H1 (cell line): ENCODE results near the gene SLC1A3. TPM values are rescaled to one million over a fixed set of nuclear protein-coding genes. Genes with fewer than 3 reads are reported as not detected.

Source experiments
- CTCF ChIA-PET: fragments of 300-600 bp; sonication (Branson Sonifier 250); formaldehyde crosslinking; loops from one replicate; lab custom pipeline; 2021; ENCODE audit not compliant: partially characterized antibody; lab: Charles Lee
- POLR2A ChIA-PET: fragments of 300-600 bp; sonication (Branson Sonifier 250); formaldehyde crosslinking; loops from one replicate; lab custom pipeline; 2021; ENCODE audit warnings: inconsistent platforms; ENCODE audit not compliant: partially characterized antibody; lab: Charles Lee
- DNase-seq, 2 experiments: peaks; one replicate each; pipeline versions ENCODE4 v3.0.0 to v3.0.0-alpha.2; 2010 to 2022; ENCODE audit warnings: low spot score in 2 of 2, low read depth in 1 of 2, mixed read lengths in 1 of 2
- FAIRE-seq: peaks from 2 replicates; lab custom pipeline; 2011; peaks lifted over from hg19 to GRCh38; lab: Jason Lieb, UNC
- H2AFZ ChIP-seq: 2 replicates; pipeline ENCODE4 v1.8.1; 2012; ENCODE audit warnings: low read length, inconsistent platforms
- H2AK5ac ChIP-seq: 2 replicates; pipeline ENCODE4 v1.6.1; 2013; ENCODE audit warnings: low read depth, low read length
- H2BK120ac ChIP-seq: replicated peaks from 2 replicates; pipeline ENCODE3; 2013; ENCODE audit warnings: low read depth, low read length, inconsistent platforms
- H2BK12ac ChIP-seq: 2 replicates; pipeline ENCODE4 v1.6.1; 2013; ENCODE audit warnings: low read depth, low read length
- H2BK15ac ChIP-seq: 2 replicates; pipeline ENCODE4 v1.6.1; 2013; ENCODE audit warnings: low read length
- H2BK20ac ChIP-seq: 2 replicates; pipeline ENCODE4 v1.6.1; 2013; ENCODE audit warnings: low read length
- H2BK5ac ChIP-seq: 2 replicates; pipeline ENCODE4 v1.6.1; 2013; ENCODE audit warnings: low read depth, low read length
- H3K14ac ChIP-seq: 2 replicates; pipeline ENCODE4 v1.6.1; 2013; ENCODE audit warnings: inconsistent platforms; ENCODE audit not compliant: insufficient read length
- H3K18ac ChIP-seq: 2 replicates; pipeline ENCODE4 v1.6.1; 2013; ENCODE audit warnings: low read length; ENCODE audit errors: extremely low read depth
- H3K23ac ChIP-seq: 2 replicates; pipeline ENCODE4 v1.6.1; 2013; ENCODE audit warnings: inconsistent platforms; ENCODE audit not compliant: insufficient read length
- H3K23me2 ChIP-seq: 2 replicates; pipeline ENCODE4 v1.6.1; 2013; ENCODE audit warnings: low read depth, low read length
- H3K27ac ChIP-seq: 2 replicates; pipeline ENCODE4 v1.6.1; 2011; ENCODE audit warnings: low read depth, low read length, inconsistent platforms
- H3K27me3 ChIP-seq, 4 experiments: replicated peaks in 1 of 4; 1 replicate in 1 of 4; 2 replicates in 3 of 4; pipeline versions ENCODE4 v1.6.1 to v1.8.1; 2011 to 2013; ENCODE audit warnings: low read length in 3 of 4, mild to moderate bottlenecking in 3 of 4, inconsistent platforms in 2 of 4, mixed read lengths in 2 of 4, moderate library complexity in 1 of 4; ENCODE audit not compliant: control insufficient read depth in 3 of 4, insufficient read depth in 3 of 4; ENCODE audit errors: extremely low read depth in 1 of 4
- H3K36me3 ChIP-seq, 4 experiments: 2 replicates each; pipeline versions ENCODE4 v1.6.1 to v1.8.1; 2011 to 2013; ENCODE audit warnings: mild to moderate bottlenecking in 4 of 4, low read length in 3 of 4, moderate library complexity in 2 of 4, control low read depth in 1 of 4, inconsistent platforms in 1 of 4; ENCODE audit not compliant: insufficient read depth in 4 of 4, control insufficient read depth in 2 of 4
- H3K4ac ChIP-seq: replicated peaks from 2 replicates; pipeline ENCODE3; 2013; ENCODE audit warnings: low read length, low read depth, mixed read lengths, inconsistent platforms; ENCODE audit not compliant: insufficient read length
- H3K4me1 ChIP-seq, 4 experiments: replicated peaks in 1 of 4; 1 replicate in 1 of 4; 2 replicates in 3 of 4; pipeline versions ENCODE4 v1.6.1 to v1.8.1; 2011 to 2013; ENCODE audit warnings: low read length in 3 of 4, inconsistent platforms in 2 of 4, mixed read lengths in 1 of 4; ENCODE audit not compliant: insufficient read depth in 4 of 4, control insufficient read depth in 3 of 4
- H3K4me2 ChIP-seq, 2 experiments: 2 replicates each; pipeline versions ENCODE4 v1.6.1 to v1.8.1; 2011 to 2013; ENCODE audit warnings: low read depth in 2 of 2, low read length in 2 of 2, control low read depth in 1 of 2, inconsistent platforms in 1 of 2, mild to moderate bottlenecking in 1 of 2; ENCODE audit not compliant: insufficient read depth in 1 of 2
- H3K4me3 ChIP-seq, 4 experiments: fragments of 200-600, 300-600 bp in 1 of 4; sonication (generic), shearing (Covaris generic), sonication (Bioruptor Twin) in 1 of 4; 2 replicates each; pipeline versions ENCODE4 v1.5.1 to v1.8.1; 2011 to 2016; ENCODE audit warnings: low read length in 4 of 4, low read depth in 3 of 4, control low read depth in 2 of 4, inconsistent platforms in 2 of 4, mild to moderate bottlenecking in 2 of 4, mixed read lengths in 1 of 4, moderate library complexity in 1 of 4; ENCODE audit not compliant: insufficient read depth in 2 of 4; ENCODE audit errors: extremely low read depth in 1 of 4
- H3K56ac ChIP-seq: replicated peaks from 2 replicates; pipeline ENCODE3; 2013; ENCODE audit warnings: low read depth, mild to moderate bottlenecking, mixed read lengths, low read length, inconsistent platforms; ENCODE audit not compliant: insufficient read length
- H3K79me1 ChIP-seq: 2 replicates; pipeline ENCODE4 v1.6.1; 2013; ENCODE audit warnings: low read depth, low read length, control low read depth
- H3K79me2 ChIP-seq, 2 experiments: 2 replicates each; pipeline versions ENCODE4 v1.6.1 to v1.8.1; 2012 to 2013; ENCODE audit warnings: low read length in 2 of 2, mild to moderate bottlenecking in 2 of 2, inconsistent platforms in 1 of 2; ENCODE audit not compliant: insufficient read depth in 2 of 2, control insufficient read depth in 1 of 2
- H3K9ac ChIP-seq, 4 experiments: replicated peaks in 1 of 4; 1 replicate in 1 of 4; 2 replicates in 3 of 4; pipeline versions ENCODE4 v1.6.1 to v1.8.1; 2011 to 2013; ENCODE audit warnings: low read depth in 3 of 4, low read length in 3 of 4, control low read depth in 2 of 4, mild to moderate bottlenecking in 2 of 4, moderate library complexity in 2 of 4, inconsistent platforms in 1 of 4; ENCODE audit errors: extremely low read depth in 1 of 4
- H3K9me3 ChIP-seq, 2 experiments: 2 replicates each; pipeline versions ENCODE4 v1.6.1 to v1.8.1; 2012 to 2013; ENCODE audit warnings: mild to moderate bottlenecking in 2 of 2, moderate library complexity in 2 of 2, control low read depth in 1 of 2, inconsistent platforms in 1 of 2, low read depth in 1 of 2, low read length in 1 of 2, mixed read lengths in 1 of 2; ENCODE audit not compliant: insufficient read depth in 2 of 2
- H4K20me1 ChIP-seq, 2 experiments: replicated peaks in 1 of 2; 2 replicates each; pipeline versions ENCODE3 to v1.8.1; 2011 to 2013; ENCODE audit warnings: inconsistent platforms in 2 of 2, low read length in 2 of 2, mild to moderate bottlenecking in 1 of 2; ENCODE audit not compliant: insufficient read depth in 2 of 2, control insufficient read depth in 1 of 2
- H4K5ac ChIP-seq: 2 replicates; pipeline ENCODE4 v1.6.1; 2013; ENCODE audit warnings: low read length, low read depth, mixed read lengths, inconsistent platforms; ENCODE audit not compliant: insufficient read length
- H4K8ac ChIP-seq: 2 replicates; pipeline ENCODE4 v1.8.0; 2013; ENCODE audit warnings: mild to moderate bottlenecking, moderate library complexity, low read length, inconsistent platforms; ENCODE audit not compliant: insufficient read depth; ENCODE audit errors: extremely low read depth
- H4K91ac ChIP-seq: replicated peaks from 2 replicates; pipeline ENCODE3; 2013; ENCODE audit warnings: low read length, mixed read lengths, inconsistent platforms; ENCODE audit not compliant: insufficient read length
- ASH2L ChIP-seq: fragments of 200-600, 300-600 bp; sonication (generic); IDR thresholded peaks from one replicate; pipeline ENCODE4 v1.7.1; 2017; ENCODE audit warnings: low read length
- BCL11A ChIP-seq, 2 experiments: IDR thresholded peaks; one replicate each; pipeline ENCODE4 v1.6.1; 2011; ENCODE audit warnings: low read depth in 2 of 2, low read length in 2 of 2, mild to moderate bottlenecking in 2 of 2
- CEBPB ChIP-seq: IDR thresholded peaks from 2 replicates; pipeline ENCODE4 v1.6.1; 2012; ENCODE audit warnings: low read depth, low read length
- GABPA ChIP-seq: IDR thresholded peaks from 2 replicates; pipeline ENCODE4 v1.6.1; 2011; ENCODE audit warnings: mild to moderate bottlenecking, low read length, moderate library complexity, borderline replicate concordance; ENCODE audit not compliant: insufficient read depth
- JUN ChIP-seq: IDR thresholded peaks from 2 replicates; pipeline ENCODE4 v1.6.1; 2011; ENCODE audit warnings: low read depth, mild to moderate bottlenecking, improper control_type of control experiment, low read length
- NRF1 ChIP-seq: IDR thresholded peaks from 2 replicates; pipeline ENCODE4 v1.6.1; 2011; ENCODE audit warnings: mild to moderate bottlenecking, low read depth, low read length, improper control_type of control experiment
- RFX5 ChIP-seq: IDR thresholded peaks from 2 replicates; pipeline ENCODE4 v1.6.1; 2011; ENCODE audit warnings: low read depth, low read length, improper control_type of control experiment, borderline replicate concordance
- SAP30 ChIP-seq: fragments of 300-600 bp; sonication (generic); IDR thresholded peaks from 2 replicates; pipeline ENCODE4 v1.7.1; 2012; ENCODE audit warnings: low read length, moderate library complexity, mild to moderate bottlenecking, inconsistent platforms; ENCODE audit not compliant: insufficient read depth, insufficient replicate concordance
- SP4 ChIP-seq: IDR thresholded peaks from 2 replicates; pipeline ENCODE4 v1.6.1; 2012; ENCODE audit warnings: low read length, inconsistent platforms
- TAF1 ChIP-seq: IDR thresholded peaks from 2 replicates; pipeline ENCODE4 v1.6.1; 2011; ENCODE audit warnings: mild to moderate bottlenecking, low read depth, low read length
- TAF7 ChIP-seq: optimal IDR thresholded peaks from 2 replicates; pipeline ENCODE3; 2011; ENCODE audit warnings: low read depth, mild to moderate bottlenecking, inconsistent platforms, low read length, moderate library complexity, borderline replicate concordance
- TBP ChIP-seq: IDR thresholded peaks from 2 replicates; pipeline ENCODE4 v1.6.1; 2011; ENCODE audit warnings: low read depth, low read length, improper control_type of control experiment
- TEAD4 ChIP-seq: IDR thresholded peaks from 2 replicates; pipeline ENCODE4 v1.6.1; 2012; ENCODE audit warnings: low read depth, low read length, inconsistent platforms, mixed read lengths
- ZNF274 ChIP-seq: IDR thresholded peaks from 2 replicates; pipeline ENCODE4 v1.7.0; 2012; ENCODE audit warnings: low read length, borderline replicate concordance; ENCODE audit errors: extremely low read depth
- WGBS, 2 experiments: shearing (Covaris generic) in 1 of 2; methylation state at CpG; one replicate each; pipeline versions ENCODE4 v1.1.6 to v1.1.7; 2013 to 2015; ENCODE audit warnings: low lambda C conversion rate in 2 of 2, mixed read lengths in 2 of 2, inconsistent platforms in 1 of 2, low coverage in 1 of 2, missing lambda C conversion rate in 1 of 2; ENCODE audit not compliant: insufficient replicate concordance in 2 of 2, insufficient coverage in 1 of 2, insufficient read length in 1 of 2; ENCODE audit errors: extremely low coverage in 1 of 2, missing lambda C conversion rate in 1 of 2; 5-methylcytosine and 5-hydroxymethylcytosine counted together
- polyA plus RNA-seq, 7 experiments: library from polyadenylated mRNA; depleted of rRNA in 3 of 7; stranded (reverse) in 5 of 7; unstranded in 2 of 7; fragments of >200 nt in 5 of 7; fragments of 200-250 nt in 2 of 7; gene quantifications; 1 replicate in 5 of 7; 2 replicates in 1 of 7; 4 replicates in 1 of 7; pipeline versions ENCODE4 v1.2.1 to v1.2.3, GENCODE V29; 2011 to 2013; ENCODE audit warnings: missing spikeins in 2 of 7, mixed read lengths in 2 of 7
- total RNA-seq: library from RNA; stranded (reverse); fragmentation: NEBNext Ultra II Directional; extraction: Animal tissue kit (Norgen Biotek cat#: 25700); gene quantifications from 2 replicates; pipeline ENCODE4 v1.2.1, GENCODE V29; 2021

The SLC1A3 gene
- total and polyA plus RNA-seq, 2 of the 8 experiments (the other 6 are each of a cell fraction or from before 2014, with no cell fraction given): 26.7 to 35.3 TPM

GRCh38 chr5:36576721-36577120 is 29.7 kb upstream of the SLC1A3 start:
- Histone ChIP-seq H3K36me3 (no peaks in the 10 kb centered on the region), H3K27me3 (no peaks in the 10 kb centered on the region), H2BK20ac (no peak overlapping the region), H3K9me3 (no peaks in the 10 kb centered on the region), H3K18ac (no peak overlapping the region), H3K4me1 (no peaks in the 10 kb centered on the region), H2BK12ac (no peak overlapping the region), H3K79me2 (no peaks in the 10 kb centered on the region), H2BK120ac (no peak overlapping the region), H3K4me3 (no peak overlapping the region), H3K56ac (no peak overlapping the region), H2BK15ac (no peak overlapping the region), H4K8ac (no peak overlapping the region), H3K23me2 (no peaks in the 10 kb centered on the region), H4K5ac (no peak overlapping the region), H3K4me2 (no peak overlapping the region), H4K91ac (no peak overlapping the region), H2AK5ac (no peak overlapping the region), H3K23ac (no peak overlapping the region), H2AFZ (no peak overlapping the region), H3K9ac (no peak overlapping the region), H3K4ac (no peak overlapping the region), H3K14ac (no peak overlapping the region), H3K27ac (no peak overlapping the region), H3K79me1 (no peaks in the 10 kb centered on the region), H4K20me1 (no peaks in the 10 kb centered on the region), H2BK5ac (no peak overlapping the region)
- ChIA-PET CTCF (interaction anchor here (0.6 to 1.2 kb wide), 5 partner anchors 10 to 802 kb away, joined by 3 read pairs; no protein-coding TSS in a partner anchor), POLR2A (interaction anchor here (0.7 kb wide), 1 partner anchor 334 kb away, joined by 4 read pairs; no protein-coding TSS in a partner anchor)
- FAIRE-seq: no peak
- TF ChIP-seq JUN (no peak), TBP (no peak), SP4 (no peak), TAF1 (no peak), ASH2L (no peak), RFX5 (no peak), CEBPB (no peak), GABPA (no peak), SAP30 (no peak), TAF7 (no peak), TEAD4 (no peak), ZNF274 (no peak), NRF1 (no peak), BCL11A (IDR thresholded peaks at IDR 0.05; ENCODE audit: low read depth in 2 of 2, low read length in 2 of 2) (no peak)
- WGBS, 2 experiments: 82% methylated on average over 2 of the region's 2 CpGs; no CpG with 5 or more reads in 1 of the 2 experiments
- no peak for DNase-seq
